T-cell (primary cell): ENCODE results near the gene ACACB. TPM values are rescaled to one million over a fixed set of nuclear protein-coding genes. Genes with fewer than 3 reads are reported as not detected.

Experiments
- ATAC-seq, 4 experiments: fragments of 200-7000 bp in 3 of 4; fragments of 150-1000 bp in 1 of 4; cut with Tn5 transposase; replicated peaks in 1 of 4; 1 replicate in 3 of 4; 2 replicates in 1 of 4; pipeline ENCODE4 v1.10.0; 2021; ENCODE audit warnings: moderate library complexity in 3 of 4, mild to moderate bottlenecking in 2 of 4, moderate number of reproducible peaks in 1 of 4
- CTCF ChIA-PET, 2 donors: fragments of 300-600 bp; sonication (Branson Sonifier 250); formaldehyde crosslinking; loops; one replicate each; lab custom pipeline; 2022; ENCODE audit warnings: antibody characterized with exemption in 2 of 2; lab: Charles Lee
- POLR2A ChIA-PET, 2 donors: fragments of 300-600 bp; sonication (Branson Sonifier 250); formaldehyde crosslinking; loops; one replicate each; lab custom pipeline; 2022; ENCODE audit warnings: antibody characterized with exemption in 2 of 2; lab: Charles Lee
- DNase-seq, 35 experiments: peaks; one replicate each; pipeline versions ENCODE4 v3.0.0 to v3.0.0-alpha.2; 2013 to 2023
- H3K27ac ChIP-seq: one replicate; pipeline ENCODE4 v1.5.1; 2013; ENCODE audit warnings: low read length
- H3K27me3 ChIP-seq, 2 experiments: replicated peaks in 1 of 2; 1 replicate in 1 of 2; 2 replicates in 1 of 2; pipeline versions ENCODE4 v1.6.1 to v1.7.0; 2013; ENCODE audit warnings: low read length in 1 of 2, mixed read lengths in 1 of 2; ENCODE audit not compliant: control insufficient read depth in 2 of 2, insufficient read depth in 2 of 2; ENCODE audit errors: extremely low read depth in 1 of 2
- H3K36me3 ChIP-seq, 2 donors: 1 replicate in 1 of 2; 2 replicates in 1 of 2; pipeline versions ENCODE4 v1.6.1 to v1.7.0; 2013; ENCODE audit warnings: low read length in 1 of 2; ENCODE audit not compliant: control insufficient read depth in 2 of 2, insufficient read depth in 1 of 2; ENCODE audit errors: extremely low read depth in 1 of 2
- H3K4me1 ChIP-seq, 2 experiments: 1 replicate in 1 of 2; 2 replicates in 1 of 2; pipeline versions ENCODE4 v1.6.1 to v1.7.0; 2013; ENCODE audit warnings: low read length in 2 of 2, mixed read lengths in 1 of 2; ENCODE audit not compliant: insufficient read depth in 2 of 2, control insufficient read depth in 1 of 2; ENCODE audit errors: extremely low read depth in 1 of 2
- H3K4me3 ChIP-seq, 2 donors: 1 replicate in 1 of 2; 2 replicates in 1 of 2; pipeline versions ENCODE4 v1.5.1 to v1.7.0; 2013; ENCODE audit warnings: mild to moderate bottlenecking in 2 of 2, low read length in 1 of 2, moderate library complexity in 1 of 2; ENCODE audit not compliant: control insufficient read depth in 1 of 2; ENCODE audit errors: extremely low read depth in 1 of 2
- H3K9me3 ChIP-seq: 2 replicates; pipeline ENCODE4 v1.7.0; 2013
- H3K27ac Mint-ChIP-seq, 2 donors: one replicate each; pipeline ENCODE4 v1.8.0; 2020 to 2021; ENCODE audit warnings: mild to moderate bottlenecking in 2 of 2, mixed read lengths in 2 of 2
- H3K27me3 Mint-ChIP-seq, 2 donors: one replicate each; pipeline ENCODE4 v1.8.0; 2021 to 2022; ENCODE audit warnings: mixed read lengths in 2 of 2
- H3K36me3 Mint-ChIP-seq: one replicate; pipeline ENCODE4 v1.8.0; 2021; ENCODE audit warnings: mixed read lengths
- H3K4me1 Mint-ChIP-seq, 3 donors: one replicate each; pipeline ENCODE4 v1.8.0; 2020 to 2022; ENCODE audit warnings: mixed read lengths in 3 of 3, mild to moderate bottlenecking in 1 of 3
- H3K4me3 Mint-ChIP-seq, 3 donors: one replicate each; pipeline ENCODE4 v1.8.0; 2020 to 2022; ENCODE audit warnings: mild to moderate bottlenecking in 3 of 3, mixed read lengths in 3 of 3, moderate library complexity in 3 of 3
- H3K9me3 Mint-ChIP-seq, 3 donors: one replicate each; pipeline ENCODE4 v1.8.0; 2020 to 2022; ENCODE audit warnings: mixed read lengths in 3 of 3
- WGBS: methylation state at CpG from one replicate; pipeline ENCODE4 v1.1.5; 2013; ENCODE audit warnings: missing lambda C conversion rate; ENCODE audit not compliant: insufficient coverage; 5-methylcytosine and 5-hydroxymethylcytosine counted together
- total RNA-seq, 35 experiments: library from RNA in 6 of 35; stranded (reverse) in 6 of 35; fragments of 120-200 nt in 1 of 35; gene quantifications; one replicate each; pipeline versions ENCODE4 v1.2.1 to v1.2.4 and lab custom pipeline; 2013 to 2026

Gene ACACB
- total RNA-seq, 5 donors from 2014 or later (not counting 1 experiment from before 2014, with no cell fraction given) = 24.8 to 34.1 (median 32.1) TPM

GRCh38 chr12:109087250-109087649 is 29.1 kb upstream of the ACACB start:
- H3K36me3 ChIP-seq = peaks cover 13 to 70% of the 10 kb centered on the region in 2 donors
- peaks cover 41% of the 10 kb centered on the region for H3K36me3 Mint-ChIP-seq
- POLR2A ChIA-PET = no interaction called here

GRCh38 chr12:109088818-109089217 is 27.6 kb upstream of the ACACB start:
- peak overlapping the region in 1 of 2 donors; percentile 3 for H3K27ac Mint-ChIP-seq
- H3K4me3 Mint-ChIP-seq = no peak overlapping the region
- Histone ChIP-seq H3K36me3 (peaks cover 3 to 54% of the 10 kb centered on the region in 2 donors), H3K4me1 (peaks cover 8 to 30% of the 10 kb centered on the region in 2 experiments), H3K9me3 (no peaks in the 10 kb centered on the region), H3K27me3 (no peaks in the 10 kb centered on the region), H3K27ac (no peak overlapping the region), H3K4me3 (no peak overlapping the region)
- POLR2A ChIA-PET = no interaction called here
- peaks cover 24 to 30% (median 30%) of the 10 kb centered on the region in 3 donors for H3K4me1 Mint-ChIP-seq
- CTCF ChIA-PET = no interaction called here
- no peak for ATAC-seq
- H3K27me3 Mint-ChIP-seq = no peaks in the 10 kb centered on the region
- DNase-seq = no peak
- 92% methylated on average over 6 of the region's 6 CpGs for WGBS
- H3K9me3 Mint-ChIP-seq = no peaks in the 10 kb centered on the region
- peaks cover 27% of the 10 kb centered on the region for H3K36me3 Mint-ChIP-seq

More at GRCh38 chr12:109087250-109087649, 29.1 kb upstream of the ACACB start:
- no peak overlapping the region for H3K27ac Mint-ChIP-seq
- H3K9me3 Mint-ChIP-seq = no peaks in the 10 kb centered on the region
- DNase-seq (no peak), ATAC-seq (no peak)
- H3K4me3 ChIP-seq = no peak overlapping the region
- H3K4me1 Mint-ChIP-seq = peaks cover 8 to 14% (median 14%) of the 10 kb centered on the region in 3 donors
- H3K4me3 Mint-ChIP-seq = no peak overlapping the region
- H3K27me3 ChIP-seq = no peaks in the 10 kb centered on the region
- WGBS = 100% methylated on average over 1 of the region's 5 CpGs
- H3K27me3 Mint-ChIP-seq = no peaks in the 10 kb centered on the region
- CTCF ChIA-PET = interaction anchor here (0.5 to 0.6 kb wide), 3 partner anchors 25 to 107 kb away, joined by 3 to 6 read pairs (median 5); no protein-coding TSS in a partner anchor
- H3K9me3 ChIP-seq = no peaks in the 10 kb centered on the region
- H3K27ac ChIP-seq = no peak overlapping the region
- peaks cover 2 to 14% of the 10 kb centered on the region in 2 experiments for H3K4me1 ChIP-seq

GRCh38 chr12:109089683-109090082 is 26.7 kb upstream of the ACACB start:
- Histone ChIP-seq H3K27ac (no peak overlapping the region), H3K4me1 (peaks cover 8 to 33% of the 10 kb centered on the region in 2 experiments), H3K9me3 (no peaks in the 10 kb centered on the region), H3K4me3 (no peak overlapping the region), H3K36me3 (peaks cover 3 to 52% of the 10 kb centered on the region in 2 donors), H3K27me3 (no peaks in the 10 kb centered on the region)
- 98% methylated on average over 3 of the region's 7 CpGs for WGBS
- Mint-ChIP-seq H3K36me3 (peaks cover 26% of the 10 kb centered on the region), H3K27ac (no peak overlapping the region), H3K4me3 (no peak overlapping the region), H3K4me1 (peaks cover 29 to 32% (median 31%) of the 10 kb centered on the region in 3 donors), H3K27me3 (no peaks in the 10 kb centered on the region), H3K9me3 (no peaks in the 10 kb centered on the region)
- no peak for DNase-seq
- CTCF ChIA-PET = interaction anchor here (0.7 to 1.1 kb wide), 2 partner anchors 10 to 22 kb away, joined by 6 to 7 read pairs; no protein-coding TSS in a partner anchor
- no peak for ATAC-seq
- POLR2A ChIA-PET = interaction anchor here (0.6 to 0.7 kb wide), 2 partner anchors 32 to 139 kb away, joined by 3 to 8 read pairs; no protein-coding TSS in a partner anchor

- POLR2A ChIA-PET = interaction anchor here in 1 of 2 donors (0.7 kb wide), 2 partner anchors 16 to 452 kb away, joined by 3 to 4 read pairs; no protein-coding TSS in a partner anchor
Measured at GRCh38 chr12:109092497-109093021, 23.8 kb upstream of the ACACB start.

GRCh38 chr12:109093022-109093918 is 23.1 kb upstream of the ACACB start, which contains the start of gene ALKBH2:
TSS of gene ALKBH2 (minus strand) at chr12:109093472. CDS start at chr12:109092786, 686 bp downstream.
- WGBS = 4% methylated on average over 41 of the region's 45 CpGs
- Mint-ChIP-seq H3K9me3 (no peaks in the 10 kb centered on the region), H3K4me1 (peaks cover 31 to 34% (median 33%) of the 10 kb centered on the region in 3 donors), H3K36me3 (peaks cover 8% of the 10 kb centered on the region), H3K4me3 (peak within 1 kb of the TSS; percentile 83 to 87 (median 83)), H3K27ac (peak within 1 kb of the TSS; percentile 79 to 89), H3K27me3 (no peaks in the 10 kb centered on the region)
- ChIA-PET POLR2A (no interaction called here), CTCF (interaction anchor here (0.6 to 2.7 kb wide), 10 partner anchors 19 to 1482 kb away, joined by 3 to 9 read pairs (median 4); partner anchors contain the start of gene ISCU (in 1 of the 2))
- peak; percentile 86 to 98 (median 95) for DNase-seq
- Histone ChIP-seq H3K4me1 (peaks cover 8 to 42% of the 10 kb centered on the region in 2 experiments), H3K9me3 (no peaks in the 10 kb centered on the region), H3K36me3 (peaks cover 3 to 19% of the 10 kb centered on the region in 2 donors), H3K27me3 (no peaks in the 10 kb centered on the region), H3K27ac (peak within 1 kb of the TSS; percentile 74), H3K4me3 (peak within 1 kb of the TSS; percentile 79 to 80)
- ATAC-seq = peak; percentile 72 to 80 (median 76)

More at GRCh38 chr12:109092497-109093021, 23.8 kb upstream of the ACACB start:
- H3K27ac Mint-ChIP-seq = peak overlapping the region; percentile 79 to 89
- WGBS = 64% methylated on average over 5 of the region's 6 CpGs
- Histone ChIP-seq H3K27me3 (no peaks in the 10 kb centered on the region), H3K27ac (peak overlapping the region; percentile 74), H3K9me3 (no peaks in the 10 kb centered on the region), H3K36me3 (peaks cover 3 to 25% of the 10 kb centered on the region in 2 donors), H3K4me3 (peak overlapping the region; percentile 79 to 80), H3K4me1 (peaks cover 8 to 38% of the 10 kb centered on the region in 2 experiments)
- ATAC-seq (no peak), DNase-seq (no peak)
- peak overlapping the region; percentile 83 to 87 (median 83) for H3K4me3 Mint-ChIP-seq
- no peaks in the 10 kb centered on the region for H3K27me3 Mint-ChIP-seq
- H3K36me3 Mint-ChIP-seq = peaks cover 12% of the 10 kb centered on the region
- no peaks in the 10 kb centered on the region for H3K9me3 Mint-ChIP-seq
- H3K4me1 Mint-ChIP-seq = peaks cover 29 to 32% (median 31%) of the 10 kb centered on the region in 3 donors
- CTCF ChIA-PET = interaction anchor here in 1 of 2 donors (0.6 to 1.8 kb wide), 7 partner anchors 19 to 530 kb away, joined by 3 to 8 read pairs (median 4); partner anchors contain the start of gene ISCU

GRCh38 chr12:109097140-109097434 is 19.3 kb upstream of the ACACB start:
- WGBS = 52% methylated on average over 9 of the region's 11 CpGs
- H3K9me3 ChIP-seq = no peaks in the 10 kb centered on the region
- ATAC-seq (no peak), DNase-seq (no peak)
- Mint-ChIP-seq H3K27me3 (no peaks in the 10 kb centered on the region), H3K4me1 (peaks cover 45 to 49% (median 48%) of the 10 kb centered on the region in 3 donors), H3K36me3 (peaks cover 12% of the 10 kb centered on the region), H3K4me3 (peak overlapping the region in 1 of 3 donors; percentile 86), H3K27ac (no peak overlapping the region), H3K9me3 (no peaks in the 10 kb centered on the region)
- H3K36me3 ChIP-seq = peaks cover 0 to 3% of the 10 kb centered on the region in 2 donors
- H3K27me3 ChIP-seq = no peaks in the 10 kb centered on the region
- no peak overlapping the region for H3K4me3 ChIP-seq
- CTCF ChIA-PET = no interaction called here
- H3K27ac ChIP-seq = no peak overlapping the region
- peaks cover 12 to 51% of the 10 kb centered on the region in 2 experiments for H3K4me1 ChIP-seq
- POLR2A ChIA-PET = interaction anchor here in 1 of 2 donors (0.6 kb wide), 1 partner anchor 58 kb away, joined by 4 read pairs; no protein-coding TSS in a partner anchor
